HG02870 (cell line): Measurements from ENCODE around the gene ENOSF1.

Source experiments
- ATAC-seq: cut with Tn5 transposase; IDR thresholded peaks from one replicate; pipeline ENCODE4 v1.9.1; 2021; ENCODE audit warnings: mild to moderate bottlenecking, moderate library complexity; ENCODE audit not compliant: unreplicated experiment

The ENOSF1 gene

GRCh38 chr18:675307-675706, 37.1 kb downstream of the ENOSF1 start:
- ATAC-seq, result no peak

DNA sequence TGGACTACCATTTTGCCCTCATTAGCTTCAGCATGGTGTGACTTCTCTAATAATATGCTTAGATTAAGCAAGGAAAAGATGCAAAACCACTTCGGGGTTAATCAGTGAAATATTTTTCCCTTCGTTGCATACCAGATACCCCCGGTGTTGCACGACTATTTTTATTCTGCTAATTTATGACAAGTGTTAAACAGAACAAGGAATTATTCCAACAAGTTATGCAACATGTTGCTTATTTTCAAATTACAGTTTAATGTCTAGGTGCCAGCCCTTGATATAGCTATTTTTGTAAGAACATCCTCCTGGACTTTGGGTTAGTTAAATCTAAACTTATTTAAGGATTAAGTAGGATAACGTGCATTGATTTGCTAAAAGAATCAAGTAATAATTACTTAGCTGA, 38.7 kb downstream of the ENOSF1 start:
- ATAC-seq, result no peak

DNA sequence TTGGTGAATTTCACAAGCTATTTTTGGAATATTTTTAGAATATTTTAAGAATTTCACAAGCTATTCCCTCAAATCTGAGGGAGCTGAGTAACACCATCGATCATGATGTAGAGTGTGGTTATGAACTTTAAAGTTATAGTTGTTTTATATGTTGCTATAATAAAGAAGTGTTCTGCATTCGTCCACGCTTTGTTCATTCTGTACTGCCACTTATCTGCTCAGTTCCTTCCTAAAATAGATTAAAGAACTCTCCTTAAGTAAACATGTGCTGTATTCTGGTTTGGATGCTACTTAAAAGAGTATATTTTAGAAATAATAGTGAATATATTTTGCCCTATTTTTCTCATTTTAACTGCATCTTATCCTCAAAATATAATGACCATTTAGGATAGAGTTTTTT, 39.1 kb downstream of the ENOSF1 start:
- no peak for ATAC-seq

DNA sequence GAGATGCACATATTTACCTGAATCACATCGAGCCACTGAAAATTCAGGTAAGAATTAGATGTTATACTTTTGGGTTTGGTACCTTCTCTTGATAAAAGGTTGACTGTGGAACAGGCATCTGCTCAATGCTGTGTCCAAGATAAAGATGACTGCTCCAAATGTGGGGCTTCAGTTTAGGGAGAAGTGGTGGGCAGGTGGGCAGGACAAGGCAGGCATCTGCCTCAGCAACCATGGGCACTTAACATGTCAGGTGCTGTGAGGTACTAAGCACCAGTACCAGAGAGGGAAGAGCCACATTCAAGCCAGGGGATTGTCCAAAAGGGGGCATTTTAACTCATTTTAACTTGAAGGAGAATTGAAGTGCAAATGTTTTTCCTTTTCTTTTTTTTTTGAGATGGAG, 41.0 kb downstream of the ENOSF1 start:
- no peak for ATAC-seq

DNA sequence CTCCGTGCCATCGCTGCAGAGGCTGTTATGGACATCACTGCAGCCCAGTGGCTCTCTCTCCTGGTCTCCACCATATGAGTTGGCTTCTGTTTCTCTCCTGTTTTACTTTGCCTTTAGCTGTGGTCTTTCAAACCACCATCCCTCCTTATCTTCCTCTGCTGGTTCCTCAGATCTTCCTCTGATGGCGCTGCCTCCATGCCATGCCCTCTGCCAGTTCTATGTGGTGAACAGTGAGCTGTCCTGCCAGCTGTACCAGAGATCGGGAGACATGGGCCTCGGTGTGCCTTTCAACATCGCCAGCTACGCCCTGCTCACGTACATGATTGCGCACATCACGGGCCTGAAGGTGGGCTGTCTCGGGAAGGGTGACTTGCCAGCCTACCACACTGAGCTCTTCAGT, 41.9 kb downstream of the ENOSF1 start:
- ATAC-seq, result no peak

GRCh38 chr18:669077-669476, 43.4 kb downstream of the ENOSF1 start:
- no peak for ATAC-seq

DNA sequence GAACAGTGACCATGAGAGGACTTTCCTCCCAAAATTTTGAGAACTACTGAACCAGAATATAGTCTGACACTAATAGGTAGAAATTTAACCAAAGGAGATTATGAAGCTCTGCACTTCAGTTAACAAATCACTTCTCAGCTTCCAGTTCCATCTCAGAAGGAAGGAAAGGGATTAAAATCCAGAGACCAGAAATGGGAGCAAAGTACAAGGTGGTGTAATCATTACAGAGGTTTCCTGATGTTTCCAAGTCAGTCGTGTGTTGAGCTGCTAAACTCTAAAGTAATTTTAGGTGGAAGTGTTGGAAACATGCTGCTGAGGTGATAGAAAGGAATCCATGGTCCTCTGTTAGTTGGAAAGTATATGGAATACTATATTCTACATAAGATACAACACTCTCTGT, 44.2 kb downstream of the ENOSF1 start:
- ATAC-seq, result no peak

GRCh38 chr18:666628-667027, 45.8 kb downstream of the ENOSF1 start:
- no peak for ATAC-seq

- ATAC-seq, result no peak
Measured at GRCh38 chr18:666177-666576, 46.3 kb downstream of the ENOSF1 start.

DNA sequence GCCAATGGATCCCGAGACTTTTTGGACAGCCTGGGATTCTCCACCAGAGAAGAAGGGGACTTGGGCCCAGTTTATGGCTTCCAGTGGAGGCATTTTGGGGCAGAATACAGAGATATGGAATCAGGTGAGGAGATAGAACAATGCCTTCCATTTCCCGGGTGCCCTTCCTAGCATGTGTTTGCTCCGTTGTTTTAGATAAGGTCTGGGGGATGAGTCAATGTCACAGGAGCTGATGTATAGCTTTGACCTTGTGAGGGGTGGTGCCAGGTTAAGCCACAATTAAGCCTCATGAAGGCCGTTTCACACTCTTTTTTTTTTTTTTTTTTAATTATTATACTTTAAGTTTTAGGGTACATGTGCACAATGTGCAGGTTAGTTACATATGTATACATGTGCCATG, 50.2 kb downstream of the ENOSF1 start:
- no peak for ATAC-seq

DNA sequence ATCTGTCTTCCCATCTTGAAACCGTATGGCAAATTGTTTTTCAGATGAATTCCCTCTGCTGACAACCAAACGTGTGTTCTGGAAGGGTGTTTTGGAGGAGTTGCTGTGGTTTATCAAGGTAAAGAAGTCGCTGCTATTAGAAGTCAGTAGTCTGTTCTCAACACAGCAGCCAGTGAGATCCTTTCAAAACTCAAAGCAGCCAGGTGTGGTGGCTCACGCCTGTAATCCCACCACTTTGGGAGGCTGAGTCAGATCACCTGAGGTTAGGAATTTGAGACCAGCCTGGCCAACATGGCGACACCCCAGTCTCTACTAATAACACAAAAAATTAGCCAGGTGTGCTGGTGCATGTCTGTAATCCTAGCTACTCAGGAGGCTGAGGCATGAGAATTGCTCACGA, 52.8 kb downstream of the ENOSF1 start:
- no peak for ATAC-seq

DNA sequence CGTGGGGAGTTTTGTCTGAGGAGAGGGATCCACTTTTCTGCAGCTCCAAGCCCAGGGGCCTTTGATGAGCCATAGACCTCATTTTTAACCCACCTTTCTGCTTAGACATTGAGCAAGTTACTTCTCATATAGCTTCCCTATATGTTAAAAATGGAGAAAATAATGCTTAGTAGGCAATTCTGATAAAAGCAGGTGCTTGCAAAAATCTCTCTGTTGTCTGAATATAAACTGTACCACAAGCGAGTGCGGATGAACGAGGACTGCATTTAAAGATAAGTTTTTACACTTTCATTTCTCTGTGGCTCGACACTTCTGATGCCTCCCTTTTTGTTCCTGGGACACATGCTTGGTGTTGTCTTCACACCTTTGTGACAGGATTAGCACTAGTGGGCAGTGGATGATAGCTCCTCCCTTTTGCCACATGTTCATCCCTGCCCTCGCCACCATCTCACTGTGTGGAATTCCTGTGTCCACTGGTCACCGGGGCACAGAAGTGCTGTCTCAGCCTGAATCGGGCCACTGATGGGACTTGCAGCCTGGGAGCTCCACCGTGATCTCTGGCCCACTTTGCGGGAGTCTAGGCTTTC, 53.4 kb downstream of the ENOSF1 start:
- no peak for ATAC-seq

- peak; percentile 50 for ATAC-seq
Measured at GRCh38 chr18:658001-658946, 54.2 kb downstream of the ENOSF1 start.

- peak; percentile 43 for ATAC-seq
Measured at GRCh38 chr18:657311-658000, 55.0 kb downstream of the ENOSF1 start, which contains the start of gene TYMS. TYMS (plus strand) TSS chr18:657653; CDS start chr18:657743, 90 bp downstream.

GRCh38 chr18:655445-655844, 57.0 kb downstream of the ENOSF1 start:
- ATAC-seq, result no peak

GRCh38 chr18:654601-655000, 57.8 kb downstream of the ENOSF1 start:
- no peak for ATAC-seq

GRCh38 chr18:653512-653911, 58.9 kb downstream of the ENOSF1 start:
- ATAC-seq, result no peak

- no peak for ATAC-seq
Measured at GRCh38 chr18:652131-652530, 60.3 kb downstream of the ENOSF1 start.

DNA sequence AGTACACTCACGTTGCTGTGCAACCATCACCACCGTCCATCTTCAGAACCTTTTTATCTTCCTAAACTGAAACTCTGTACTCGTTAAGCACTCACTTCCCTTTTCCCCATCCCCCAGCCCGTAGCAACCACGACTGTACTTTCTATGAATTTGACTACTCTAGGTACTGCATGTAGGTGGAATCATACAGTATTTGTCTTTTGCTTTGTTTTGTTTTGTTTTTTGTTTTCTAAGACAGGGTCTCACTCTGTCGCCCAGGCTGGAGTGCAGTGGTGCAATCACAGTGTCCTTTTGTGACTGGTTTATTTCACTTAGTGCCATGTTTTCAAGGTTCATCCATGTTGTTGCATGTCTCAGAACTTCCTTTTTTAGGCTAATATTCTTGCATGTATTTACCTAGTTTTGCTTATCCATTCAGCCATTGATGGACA, 62.0 kb downstream of the ENOSF1 start:
- peak; percentile 91 for ATAC-seq

DNA sequence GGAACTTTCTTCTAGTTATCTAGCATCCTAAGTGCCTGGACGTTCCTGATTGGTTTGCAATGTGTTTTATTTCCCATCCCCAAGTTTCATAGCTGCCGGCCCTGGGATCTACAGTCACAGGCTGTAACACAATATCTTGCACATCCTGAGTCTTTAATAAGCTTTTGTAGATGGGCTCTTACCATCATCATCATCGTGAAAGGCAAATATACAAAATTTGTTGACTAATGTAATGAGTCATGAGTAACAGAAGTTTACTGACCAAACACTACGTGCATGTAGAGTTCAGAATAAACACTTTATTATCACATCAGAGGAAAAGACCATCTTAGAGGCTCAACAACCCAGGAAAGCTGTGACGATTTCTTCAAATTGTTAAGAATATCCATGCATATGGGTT, 63.1 kb downstream of the ENOSF1 start:
- ATAC-seq, result no peak

GRCh38 chr18:647304-647703, 65.1 kb downstream of the ENOSF1 start:
- no peak for ATAC-seq
